ENCODE measurements around the gene NINJ1.

NINJ1 gene

GRCh38 chr9:93132287-93132927, 1.6 kb downstream of the NINJ1 start:
- no peak for DNase-seq

- no peak for DNase-seq
These were observed 2.3 kb downstream of the NINJ1 start for GRCh38 chr9:93131599-93132286.

- no peak for DNase-seq
These were observed 3.1 kb downstream of the NINJ1 start for GRCh38 chr9:93130861-93131481.

- DNase-seq, result no peak
These were observed 4.2 kb downstream of the NINJ1 start for GRCh38 chr9:93129691-93130500.

GRCh38 chr9:93129286-93129685, 4.8 kb downstream of the NINJ1 start:
- DNase-seq, result no peak

GRCh38 chr9:93128715-93129224, 5.3 kb downstream of the NINJ1 start:
- DNase-seq, result no peak

- no peak for DNase-seq
These were observed 5.9 kb downstream of the NINJ1 start for GRCh38 chr9:93128011-93128714.

- no peak for DNase-seq
These were observed 6.6 kb downstream of the NINJ1 start for GRCh38 chr9:93127395-93127911.

GRCh38 chr9:93126825-93127368, 7.2 kb downstream of the NINJ1 start:
- DNase-seq, result no peak

GRCh38 chr9:93126151-93126781, 7.8 kb downstream of the NINJ1 start:
- no peak for DNase-seq

GRCh38 chr9:93125331-93125894, 8.6 kb downstream of the NINJ1 start:
- DNase-seq, result no peak

GRCh38 chr9:93124793-93125192, 9.3 kb downstream of the NINJ1 start:
- no peak for DNase-seq

GRCh38 chr9:93123561-93124283, 10.3 kb downstream of the NINJ1 start:
- no peak for DNase-seq

- DNase-seq, result no peak
These were observed 11.3 kb downstream of the NINJ1 start for GRCh38 chr9:93122721-93123221.

GRCh38 chr9:93121316-93122241, 12.5 kb downstream of the NINJ1 start:
- no peak for DNase-seq

GRCh38 chr9:93120846-93121315, 13.2 kb downstream of the NINJ1 start:
- DNase-seq, result no peak

- DNase-seq, result no peak
These were observed 13.9 kb downstream of the NINJ1 start for GRCh38 chr9:93119953-93120845.

GRCh38 chr9:93119703-93119952, 14.4 kb downstream of the NINJ1 start:
- no peak for DNase-seq

Measured in NCI-H524 (cell line).